GM13977 (cell line): ENCODE data around the gene PSMC6.
"Not testable (repeated sequence)": the region's sequence is repeated elsewhere in the genome, so short reads cannot be mapped to it uniquely, and the experiment has no call there.

Experiments used
- DNase-seq: peaks from one replicate; pipeline ENCODE4 v3.0.0; 2012; ENCODE audit warnings: low spot score
- CTCF ChIP-seq: IDR thresholded peaks from 2 replicates; pipeline ENCODE4 v1.5.1; 2012; ENCODE audit warnings: mild to moderate bottlenecking, control low read depth; ENCODE audit not compliant: insufficient read depth; ENCODE audit errors: extremely low read depth, missing control alignments
- in situ Hi-C: fragments of 300-500 bp; cut with MboI; formaldehyde crosslinking; loops from one replicate; pipeline ENCODE4 v1.12.0; 2022; ENCODE audit warnings: low sequenced_read_pairs, low pct_unique_long_range_greater_than_20kb, mixed read lengths, inconsistent platforms; ENCODE audit not compliant: unreplicated experiment

PSMC6 gene

GRCh38 chr14:52706286-52706685, 714 bp upstream of the PSMC6 start:
- in situ Hi-C loops: no loop called here
- DNase-seq: no peak
- no peak for TF ChIP-seq CTCF

- no peak for DNase-seq
- in situ Hi-C loops: no loop called here
- TF ChIP-seq CTCF: no peak
These were observed 4.7 kb downstream of the PSMC6 start for GRCh38 chr14:52711666-52712065.

DNA sequence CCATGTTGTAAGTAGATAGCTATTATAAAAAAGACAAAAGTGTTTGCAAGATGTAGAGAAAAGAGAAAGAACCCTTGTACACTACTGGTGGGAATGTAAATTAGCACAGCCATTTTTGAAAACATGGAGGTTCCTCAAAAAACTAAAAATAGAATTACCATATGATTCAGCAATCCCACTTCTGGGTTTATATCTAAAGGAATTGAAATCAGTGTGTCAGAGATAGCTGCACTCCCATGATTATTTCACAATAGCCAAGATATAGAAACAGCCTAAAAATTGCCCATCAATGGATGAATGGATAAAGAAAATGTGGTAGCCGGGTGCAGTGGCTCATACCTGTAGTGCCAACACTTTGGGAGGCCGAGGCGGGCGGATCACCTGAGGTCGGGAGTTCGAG, 9.2 kb downstream of the PSMC6 start:
- TF ChIP-seq CTCF: no peak
- in situ Hi-C loops: no loop called here
- no peak for DNase-seq

GRCh38 chr14:52723514-52724359, 16.7 kb downstream of the PSMC6 start:
- in situ Hi-C loops: no loop called here
- DNase-seq: no peak
- TF ChIP-seq CTCF: no peak

DNA sequence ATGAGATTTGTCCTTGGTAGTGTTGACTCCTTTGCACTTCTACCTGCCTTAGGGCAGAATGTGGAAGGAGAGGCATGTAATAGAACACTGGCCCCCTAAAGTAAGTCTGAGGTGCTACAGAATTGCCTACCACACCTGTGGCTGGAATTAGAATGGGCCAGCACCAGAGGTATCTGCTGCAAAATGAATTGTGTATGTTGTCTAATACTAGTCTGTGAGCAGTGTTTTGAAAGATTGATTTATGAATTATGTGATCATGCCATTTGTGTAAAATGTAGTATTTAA, 17.3 kb downstream of the PSMC6 start:
- in situ Hi-C loops: no loop called here
- no peak for DNase-seq
- no peak for TF ChIP-seq CTCF

DNA sequence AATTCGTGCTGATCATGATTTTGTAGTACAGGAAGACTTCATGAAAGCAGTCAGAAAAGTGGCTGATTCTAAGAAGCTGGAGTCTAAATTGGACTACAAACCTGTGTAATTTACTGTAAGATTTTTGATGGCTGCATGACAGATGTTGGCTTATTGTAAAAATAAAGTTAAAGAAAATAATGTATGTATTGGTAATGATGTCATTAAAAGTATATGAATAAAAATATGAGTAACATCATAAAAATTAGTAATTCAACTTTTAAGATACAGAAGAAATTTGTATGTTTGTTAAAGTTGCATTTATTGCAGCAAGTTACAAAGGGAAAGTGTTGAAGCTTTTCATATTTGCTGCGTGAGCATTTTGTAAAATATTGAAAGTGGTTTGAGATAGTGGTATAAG, 20.5 kb downstream of the PSMC6 start:
- DNase-seq, in situ Hi-C loops: not testable (repeated sequence)

- DNase-seq, in situ Hi-C loops: not testable (repeated sequence)
These were observed 22.0 kb downstream of the PSMC6 start for GRCh38 chr14:52729035-52729434.

GRCh38 chr14:52729585-52729924, 22.6 kb downstream of the PSMC6 start:
- in situ Hi-C loops: no loop called here
- no peak for TF ChIP-seq CTCF
- DNase-seq: no peak
